Body of pancreas (tissue), 4 donors: Measurements from ENCODE around the gene RAB5A.

Experiments
- CTCF ChIP-seq, 7 experiments: fragments of 450-650 bp in 4 of 7; fragments of 200-600 bp in 3 of 7; sonication (generic) in 3 of 7; IDR thresholded peaks; one replicate each; pipeline ENCODE4 v1.5.1; 2016 to 2019; ENCODE audit warnings: antibody characterized with exemption in 7 of 7
- POLR2A ChIP-seq, 3 donors: fragments of 450-650 bp; IDR thresholded peaks; one replicate each; pipeline ENCODE4 v1.6.1; 2016; ENCODE audit warnings: antibody characterized with exemption in 3 of 3, mild to moderate bottlenecking in 2 of 3

- no peak for TF ChIP-seq CTCF (IDR thresholded peaks at IDR 0.05)
- TF ChIP-seq POLR2A (IDR thresholded peaks at IDR 0.05): no peak
Observed at GRCh38 chr3:19945969-19946831, 697 bp upstream of the RAB5A start.
